GM18517 (cell line): ENCODE results near the gene SMPDL3A.

Experiments used
- ATAC-seq: cut with Tn5 transposase; IDR thresholded peaks from one replicate; pipeline ENCODE4 v1.9.1; 2021; ENCODE audit warnings: mild to moderate bottlenecking, moderate library complexity; ENCODE audit not compliant: unreplicated experiment

Gene SMPDL3A

DNA sequence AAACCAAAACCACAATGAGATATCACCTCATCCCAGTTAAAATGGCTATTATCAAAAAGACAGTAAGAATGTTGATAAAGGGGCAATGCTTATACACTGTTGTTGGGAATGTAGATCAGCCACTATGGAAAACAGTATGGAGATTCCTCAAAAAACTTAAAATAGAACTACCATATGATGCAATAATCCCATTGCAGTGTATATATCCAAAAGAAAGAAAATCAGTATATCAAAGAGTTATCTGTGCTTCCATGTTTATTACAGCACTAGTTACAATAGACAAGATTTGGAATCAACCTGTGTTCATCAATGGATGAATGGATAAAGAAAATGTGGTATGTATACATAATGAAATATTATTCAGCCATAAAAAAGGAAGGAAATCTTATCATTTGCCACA is 13.1 kb upstream of the SMPDL3A start:
- ATAC-seq, result no peak

DNA sequence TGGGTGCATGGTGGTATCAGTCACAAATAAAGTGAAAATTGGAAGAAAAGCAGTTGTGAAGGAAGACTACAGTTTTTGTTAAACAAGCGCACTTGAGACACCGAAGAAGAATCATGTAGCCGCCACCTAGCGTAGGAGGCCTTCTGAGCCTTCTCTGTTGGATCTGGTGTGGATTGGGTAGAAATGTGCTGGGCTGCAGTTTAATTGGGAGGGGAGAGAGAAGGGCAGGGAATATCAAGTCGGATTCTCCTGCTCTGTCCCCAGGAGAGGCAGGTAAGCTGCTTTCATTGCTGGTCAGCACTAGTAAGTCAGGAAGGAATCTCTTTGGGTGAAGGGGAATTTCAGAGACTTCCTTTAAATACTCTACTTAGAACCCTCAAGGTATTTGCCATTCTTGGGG is 10.8 kb upstream of the SMPDL3A start:
- no peak for ATAC-seq

DNA sequence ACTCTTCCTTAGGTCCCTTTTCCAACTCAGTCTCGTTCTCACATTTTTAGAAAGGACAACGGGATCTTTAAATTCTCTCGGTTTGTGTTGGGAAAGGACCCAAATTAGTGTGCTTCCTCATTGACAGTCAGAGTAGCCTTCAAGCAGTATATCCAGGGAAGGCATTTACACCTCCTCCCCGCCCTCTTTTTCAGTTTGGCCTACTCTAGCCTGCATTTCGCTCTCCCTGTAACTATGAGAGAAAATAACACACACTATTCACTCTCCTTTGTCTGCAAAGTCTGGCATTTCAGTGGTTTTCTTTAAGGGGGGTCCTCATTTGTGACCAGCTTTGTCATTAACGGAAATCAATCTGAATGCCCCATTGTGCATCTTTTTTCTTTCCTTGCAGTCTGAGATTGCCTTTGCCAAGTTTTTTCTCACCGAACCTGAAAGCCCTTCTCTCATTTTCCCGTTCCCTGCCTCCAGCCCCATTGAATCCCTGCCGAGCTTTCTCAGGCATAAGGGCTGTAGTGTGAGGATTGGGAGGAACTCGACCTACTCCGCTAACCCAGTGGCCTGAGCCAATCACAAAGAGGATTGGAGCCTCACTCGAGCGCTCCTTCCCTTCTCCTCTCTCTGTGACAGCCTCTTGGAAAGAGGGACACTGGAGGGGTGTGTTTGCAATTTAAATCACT is 9.9 kb upstream of the SMPDL3A start:
- ATAC-seq, result no peak

- no peak for ATAC-seq
Measured at GRCh38 chr6:122779667-122780066, 9.4 kb upstream of the SMPDL3A start, which contains the start of gene FABP7. FABP7 (plus strand) TSS chr6:122779716; CDS start chr6:122779795, 79 bp downstream.

GRCh38 chr6:122780114-122780513 is 8.9 kb upstream of the SMPDL3A start:
- ATAC-seq, result no peak

DNA sequence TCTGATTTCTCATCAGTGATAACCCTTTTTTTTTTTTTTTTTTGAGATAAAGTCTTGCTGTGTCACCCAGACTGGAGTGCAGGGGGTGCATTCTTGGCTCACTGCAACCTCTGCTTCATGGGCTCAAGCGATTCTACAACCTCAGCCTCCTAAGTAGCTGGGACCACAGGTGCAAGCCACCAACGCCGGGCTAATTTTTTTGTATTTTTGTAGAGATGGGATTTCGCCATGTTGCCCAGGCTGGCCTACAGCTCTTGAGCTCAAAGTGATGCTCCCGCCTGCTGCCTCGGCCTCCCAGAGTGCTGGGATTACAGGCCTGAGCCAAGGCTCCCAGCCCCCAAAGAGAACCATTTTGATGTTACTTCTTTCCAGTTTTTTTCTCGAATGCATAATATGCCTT is 7.3 kb upstream of the SMPDL3A start:
- ATAC-seq, result no peak

- no peak for ATAC-seq
Measured at GRCh38 chr6:122783401-122783800, 5.7 kb upstream of the SMPDL3A start.

GRCh38 chr6:122785891-122786290 is 3.2 kb upstream of the SMPDL3A start:
- ATAC-seq, result no peak

DNA sequence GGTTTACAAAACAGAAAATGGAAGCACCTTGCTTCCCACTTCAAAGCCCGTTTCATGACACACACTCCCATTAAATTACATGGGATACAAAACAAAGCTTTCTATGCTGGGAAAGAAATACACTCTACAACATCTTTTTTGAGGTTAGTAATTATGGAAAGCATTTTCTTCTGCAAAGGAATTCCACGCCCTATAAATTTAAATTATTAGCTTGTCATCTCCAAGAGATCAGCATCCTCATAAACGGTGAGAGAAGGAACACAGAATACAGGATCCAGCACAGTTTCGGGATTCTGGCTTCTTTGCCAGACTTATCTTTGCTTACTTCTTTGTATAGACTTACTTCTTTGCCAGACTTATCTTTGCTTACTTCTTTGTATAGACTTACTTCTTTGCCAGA is 1.3 kb upstream of the SMPDL3A start:
- no peak for ATAC-seq

- ATAC-seq, result no peak
Measured at GRCh38 chr6:122788208-122788607, 850 bp upstream of the SMPDL3A start.

- no peak for ATAC-seq
Measured at GRCh38 chr6:122788663-122789181, 336 bp upstream of the SMPDL3A start.

DNA sequence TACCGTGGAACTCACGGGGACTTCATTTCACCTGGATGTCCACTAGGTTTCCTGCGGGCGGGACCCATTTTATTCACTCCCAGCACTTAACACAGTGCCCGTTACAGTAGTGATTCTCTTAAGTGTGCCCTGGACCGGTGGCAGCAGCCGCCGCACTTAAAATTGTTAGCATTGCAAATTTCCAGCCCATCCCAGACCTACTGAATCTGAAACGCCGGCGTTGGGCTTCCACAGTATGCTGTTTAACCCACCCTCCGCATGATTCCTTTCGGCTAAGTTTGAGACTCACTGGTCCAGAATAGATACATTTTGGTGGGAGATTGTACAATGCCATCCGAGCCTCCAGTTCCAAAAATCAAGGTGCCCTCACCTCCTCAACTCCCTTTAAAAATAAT is 967 bp downstream of the SMPDL3A start:
- ATAC-seq, result no peak

GRCh38 chr6:122790423-122791309 is 1.6 kb downstream of the SMPDL3A start:
- no peak for ATAC-seq

- no peak for ATAC-seq
Measured at GRCh38 chr6:122791310-122791679, 2.2 kb downstream of the SMPDL3A start.

- ATAC-seq, result no peak
Measured at GRCh38 chr6:122792766-122793165, 3.7 kb downstream of the SMPDL3A start.

- ATAC-seq, result no peak
Measured at GRCh38 chr6:122797537-122797936, 8.5 kb downstream of the SMPDL3A start.

DNA sequence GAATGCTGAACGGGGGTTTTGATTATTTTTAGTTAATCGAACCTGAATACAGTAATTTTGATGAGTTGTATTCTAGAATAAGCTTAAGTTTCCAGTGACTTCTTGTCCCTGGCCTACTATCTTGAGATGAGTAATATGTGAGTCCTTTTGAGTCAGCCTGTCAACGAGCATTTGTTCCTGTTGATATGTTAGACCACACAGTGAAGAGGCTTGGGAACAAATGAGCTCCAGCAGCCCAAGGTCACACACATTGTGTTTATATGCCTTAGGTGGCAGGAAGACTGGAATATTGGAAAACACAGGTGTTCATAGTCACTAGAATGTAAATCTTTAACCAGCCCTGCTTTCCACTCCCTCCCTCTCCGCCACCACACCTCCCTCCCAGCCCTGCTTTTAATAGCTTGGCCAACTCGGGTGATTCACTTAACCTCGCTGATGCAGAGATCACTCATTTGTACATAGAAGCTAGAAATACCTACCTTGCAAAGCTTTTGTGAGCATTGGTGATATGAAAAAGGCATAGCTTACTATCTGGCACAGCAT is 9.1 kb downstream of the SMPDL3A start:
- peak; percentile 88 for ATAC-seq

GRCh38 chr6:122799140-122799745 is 10.2 kb downstream of the SMPDL3A start:
- no peak for ATAC-seq

DNA sequence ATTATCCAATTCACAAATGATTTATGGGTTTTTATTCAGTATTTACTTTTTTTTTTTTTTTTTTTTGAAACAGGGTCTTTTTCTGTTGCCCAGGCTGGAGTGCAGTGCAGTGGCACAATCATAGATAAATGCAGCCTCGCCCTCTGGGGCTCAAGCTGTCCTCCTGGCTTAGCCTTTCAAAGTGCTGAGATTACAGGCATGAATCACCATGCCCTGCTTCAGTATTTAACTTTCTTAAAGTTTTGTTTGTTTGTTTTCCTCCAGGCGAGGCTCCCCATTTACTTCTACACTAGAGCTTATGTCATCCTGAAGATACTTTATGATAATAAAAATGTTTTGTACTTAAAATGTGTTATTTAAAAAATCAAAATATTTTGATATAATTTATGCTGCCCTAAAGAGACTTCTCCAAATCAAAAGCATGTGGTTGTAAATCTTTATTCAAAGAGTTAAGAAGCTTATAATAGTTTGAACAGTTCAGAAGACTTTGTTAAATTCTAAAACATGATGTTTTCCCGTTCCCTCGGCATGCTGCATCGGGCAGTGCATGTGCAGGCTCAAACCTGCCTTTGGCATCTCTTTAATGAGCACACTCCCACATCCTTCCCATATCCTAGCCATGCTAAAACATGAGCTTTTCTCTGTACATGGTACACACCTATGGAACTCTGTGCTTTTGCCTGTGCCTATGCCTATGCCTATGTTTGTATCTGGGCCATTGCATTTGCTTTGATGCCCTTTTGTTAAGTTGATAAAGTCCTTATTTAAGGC is 11.0 kb downstream of the SMPDL3A start:
- no peak for ATAC-seq

DNA sequence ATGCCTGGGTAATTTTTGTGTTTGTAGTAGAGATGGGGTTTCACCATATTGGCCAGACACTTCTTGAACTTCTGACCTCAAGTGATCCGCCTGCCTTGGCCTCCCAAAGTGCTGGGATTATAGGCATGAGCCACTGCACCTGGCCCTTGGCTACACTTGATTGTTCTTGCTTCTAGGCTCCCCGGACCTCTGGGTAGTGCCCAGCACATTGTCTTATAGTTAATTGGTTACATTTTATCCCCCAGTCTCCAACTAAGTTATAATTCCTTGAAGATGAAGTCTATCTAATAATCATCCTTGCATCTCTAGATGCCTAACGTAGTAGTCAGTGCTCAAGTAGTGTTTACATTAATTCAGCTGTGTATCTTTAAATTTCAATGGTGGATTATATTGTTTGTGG is 11.8 kb downstream of the SMPDL3A start:
- ATAC-seq, result no peak

DNA sequence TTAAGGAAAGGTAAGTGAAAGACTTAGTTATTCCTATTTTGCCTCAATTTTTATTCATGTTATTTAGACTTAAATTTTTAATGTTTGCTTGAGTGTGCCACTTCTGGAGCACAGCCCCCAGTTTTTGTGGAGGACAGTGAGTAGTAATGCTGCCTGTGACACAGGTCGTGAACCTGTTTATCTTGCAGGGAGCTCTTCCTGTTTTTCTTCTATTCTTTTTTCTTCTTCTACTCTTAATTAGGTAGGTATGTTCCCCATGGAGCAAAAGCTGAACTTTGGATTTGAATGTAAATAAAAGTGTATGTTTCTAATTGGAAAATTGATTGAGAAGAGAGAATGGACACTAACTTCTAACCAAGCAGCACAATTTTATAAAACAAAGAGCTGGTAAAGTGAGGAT is 12.3 kb downstream of the SMPDL3A start:
- ATAC-seq, result no peak
